Occipital lobe (tissue), 2 donors: ENCODE measurements around the gene TXNIP. TPM values are rescaled to one million over a fixed set of nuclear protein-coding genes. Genes with fewer than 3 reads are reported as not detected.

ENCODE experiments used
- DNase-seq: peaks from one replicate; lab custom pipeline; 2025; lab: John Stamatoyannopoulos, UW
- total RNA-seq: library from RNA; depleted of rRNA; stranded (reverse); fragments of >200 nt; gene quantifications from one replicate; pipeline ENCODE4 v1.2.3, GENCODE V29; 2014

Gene TXNIP
- total RNA-seq, 1 donor from 2014 or later = 317 TPM

- DNase-seq = peak; percentile 98
Measured at GRCh38 chr1:145964328-145965118, 31.9 kb downstream of the TXNIP start, which contains the start of the genes ANKRD34A and POLR3GL. Gene ANKRD34A (minus strand): TSS chr1:145964575. CDS start chr1:145961759, 2,816 bp downstream. Gene POLR3GL (plus strand): TSS chr1:145964690. CDS start chr1:145974866, 10,176 bp downstream.

GRCh38 chr1:145963265-145964019 lies 32.9 kb downstream of the TXNIP start:
- DNase-seq = no peak

DNA sequence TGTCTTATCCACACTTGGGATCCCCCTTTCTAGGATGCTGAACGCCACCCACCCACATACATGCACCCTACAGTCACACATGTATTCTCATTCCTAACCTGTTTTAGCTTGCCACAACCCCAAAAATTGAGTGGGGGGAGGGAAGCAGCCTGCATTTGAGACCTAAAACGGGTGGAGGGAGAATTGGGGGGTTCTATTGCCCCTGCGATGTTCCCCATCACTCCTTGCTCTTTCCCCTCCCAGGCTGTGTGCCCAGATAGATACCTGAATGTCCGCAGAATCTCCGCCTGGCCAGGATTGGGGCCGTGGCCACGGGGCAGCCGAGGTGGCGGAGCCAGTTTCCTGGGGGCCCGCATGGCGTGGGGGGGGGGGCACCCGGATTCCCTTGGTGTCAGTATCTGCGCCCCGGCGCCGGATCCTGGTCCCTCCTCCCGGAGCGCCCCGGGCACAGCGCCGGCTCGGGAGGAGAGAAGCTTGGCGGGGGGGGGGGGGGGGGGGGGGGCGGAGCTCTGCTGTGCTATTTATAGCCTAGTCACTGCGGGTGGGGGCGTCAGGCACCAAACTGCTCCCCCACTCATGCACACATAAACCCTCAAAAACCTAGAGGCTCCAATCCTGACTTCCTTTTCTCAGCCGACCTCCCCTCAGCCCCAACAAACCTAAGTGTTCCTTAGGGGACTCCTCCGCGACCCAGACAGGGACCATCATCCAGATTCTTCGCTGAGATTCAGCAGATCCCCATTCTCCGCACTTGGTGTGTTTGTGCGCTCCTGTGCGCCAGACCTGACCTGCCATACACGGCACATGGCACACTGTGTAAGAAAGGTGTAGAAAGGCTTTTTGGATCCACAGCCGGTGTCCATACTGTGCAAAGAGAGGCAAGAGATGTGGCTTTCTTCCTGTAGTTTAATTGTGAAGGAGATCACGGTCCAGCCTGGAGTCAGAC lies 33.9 kb downstream of the TXNIP start:
- DNase-seq = peak; percentile 76

- peak; percentile 64 for DNase-seq
Measured at GRCh38 chr1:145961425-145962156, 34.8 kb downstream of the TXNIP start.

- DNase-seq = no peak
Measured at GRCh38 chr1:145961109-145961424, 35.3 kb downstream of the TXNIP start.

- peak; percentile 46 for DNase-seq
Measured at GRCh38 chr1:145960468-145961108, 35.8 kb downstream of the TXNIP start.

DNA sequence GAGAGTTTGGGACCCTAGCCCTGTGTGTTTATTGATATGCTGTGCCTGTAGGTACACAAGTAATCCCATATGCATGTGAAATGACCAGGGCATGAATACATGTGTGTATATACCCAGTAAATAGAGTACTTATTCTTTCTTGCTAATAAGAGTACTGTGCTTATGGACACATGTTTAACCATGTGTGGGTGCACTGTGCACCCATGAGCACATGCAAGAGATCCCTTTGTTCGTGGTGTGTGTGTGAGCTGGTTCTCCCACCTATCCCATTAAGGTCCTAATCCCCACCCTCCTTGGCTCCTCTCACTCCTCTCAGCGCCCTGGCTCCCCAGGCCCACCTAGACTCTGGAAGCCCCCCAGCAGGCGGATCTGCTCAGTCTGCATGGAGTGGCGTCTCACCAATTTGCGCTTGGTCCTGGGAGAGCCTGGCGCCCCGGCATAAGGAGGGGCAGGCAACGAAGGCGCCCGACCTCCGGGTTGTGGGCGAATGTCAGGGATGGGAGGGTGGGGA lies 36.4 kb downstream of the TXNIP start:
- no peak for DNase-seq

DNA sequence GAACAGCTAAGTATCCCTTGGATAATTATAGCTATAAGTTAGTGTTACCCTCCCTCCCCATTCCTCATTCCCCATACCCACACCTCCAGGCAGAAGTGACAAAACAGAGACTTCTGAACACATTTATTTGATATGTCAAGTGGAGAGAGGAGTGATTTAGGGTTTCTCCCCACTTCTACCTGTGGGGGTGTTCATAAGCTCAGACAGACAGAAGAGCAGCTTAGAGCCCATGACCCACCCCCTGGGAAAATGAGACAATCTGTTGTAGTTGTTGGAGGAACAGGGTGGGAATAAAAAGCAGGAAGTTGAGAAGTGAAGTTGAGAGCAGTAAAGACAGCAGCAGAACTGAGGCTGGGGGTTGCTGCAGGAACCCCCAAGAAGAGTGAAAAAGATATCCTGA lies 37.0 kb downstream of the TXNIP start:
- no peak for DNase-seq

DNA sequence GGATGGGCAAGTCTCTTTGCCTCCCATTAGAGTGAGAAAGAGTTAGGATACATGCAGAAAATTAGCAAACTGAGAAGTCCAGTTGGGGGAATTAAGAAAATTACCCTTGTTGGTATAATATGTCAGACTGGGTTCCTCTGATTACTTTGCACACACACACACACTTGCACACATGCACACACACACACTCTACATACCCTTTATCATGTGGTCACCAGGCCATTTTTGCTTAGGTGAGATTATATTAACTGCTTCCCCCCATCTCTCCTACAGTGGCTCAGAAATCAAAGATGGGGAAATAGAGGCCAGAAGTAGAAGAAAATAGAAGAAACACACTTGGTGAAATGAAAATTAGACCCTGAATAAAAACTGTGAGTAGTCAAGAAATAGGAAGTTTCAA lies 37.6 kb downstream of the TXNIP start:
- no peak for DNase-seq

GRCh38 chr1:145957443-145958319 lies 38.7 kb downstream of the TXNIP start, which contains the start of gene LIX1L:
Gene LIX1L (minus strand): TSS chr1:145958017. CDS start chr1:145957927, 90 bp downstream.
- DNase-seq = peak; percentile 95

DNA sequence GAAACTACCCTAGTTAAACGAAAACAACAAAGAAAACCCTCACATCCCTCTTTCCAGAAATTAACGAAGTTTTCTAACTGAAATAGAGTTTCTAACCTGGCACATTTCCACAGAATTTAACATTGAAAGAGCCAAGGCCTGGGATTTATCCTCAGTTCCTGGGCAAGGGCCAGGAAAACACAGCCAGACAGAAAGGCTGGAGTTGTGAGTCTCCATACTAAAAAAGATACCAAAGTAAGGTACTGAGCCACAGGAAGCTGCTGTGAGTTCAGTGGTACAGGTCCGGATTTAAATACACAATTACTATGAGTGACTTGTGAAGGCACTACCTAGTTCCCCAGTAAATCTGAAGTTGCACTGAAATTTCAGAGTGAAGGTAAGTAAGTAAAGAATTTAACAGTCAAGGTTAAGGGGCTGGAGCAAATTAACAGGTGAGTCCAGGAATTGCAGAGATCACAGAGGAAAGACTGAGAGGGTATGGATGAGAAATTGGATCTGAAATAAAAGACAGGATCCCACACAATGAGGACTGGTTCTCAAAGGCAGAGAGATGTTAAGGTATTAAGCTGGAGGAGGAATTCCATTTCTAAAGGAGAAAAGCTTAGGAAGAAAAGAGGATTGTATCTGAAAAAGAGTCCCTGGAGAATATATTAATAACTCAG lies 39.5 kb downstream of the TXNIP start:
- DNase-seq = no peak

DNA sequence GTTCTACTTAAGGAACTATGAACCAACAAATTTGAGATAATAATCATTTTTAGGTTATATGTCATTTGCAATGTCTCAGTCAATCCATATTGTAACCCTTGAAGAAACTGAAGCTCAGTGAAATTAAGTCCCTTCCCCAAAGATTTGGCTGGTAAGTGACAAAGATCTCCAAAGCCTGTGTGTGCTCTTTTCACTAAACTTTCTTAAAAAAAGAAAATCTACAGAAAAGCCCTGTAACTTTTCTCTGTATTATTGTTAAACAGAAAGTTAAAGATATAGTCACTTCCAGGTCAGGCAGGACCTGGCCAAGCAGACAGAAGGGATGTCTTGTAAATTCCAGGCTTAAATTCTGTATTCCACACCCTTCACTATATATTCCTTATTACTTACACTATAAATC lies 40.0 kb downstream of the TXNIP start:
- DNase-seq = no peak

DNA sequence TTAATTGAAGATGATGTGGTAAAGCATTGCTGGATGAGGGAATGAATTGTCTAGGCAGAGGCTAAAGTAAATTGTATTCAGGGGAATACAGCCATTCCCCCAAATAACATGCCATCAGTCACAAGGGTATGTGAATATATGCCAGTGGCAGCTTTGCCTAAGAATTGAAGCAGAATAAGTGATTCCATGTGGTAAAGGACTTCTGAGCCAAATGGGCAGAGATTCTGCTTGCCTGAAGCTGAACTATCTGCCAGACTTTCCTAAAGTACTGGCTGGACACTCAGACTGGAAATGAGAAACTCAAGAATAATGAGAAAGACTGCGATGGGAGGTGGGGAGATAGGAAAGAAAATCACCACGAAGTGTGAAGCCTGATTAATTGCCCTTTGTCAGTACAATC lies 40.9 kb downstream of the TXNIP start:
- no peak for DNase-seq

- DNase-seq = no peak
Measured at GRCh38 chr1:145953861-145954260, 42.5 kb downstream of the TXNIP start.

DNA sequence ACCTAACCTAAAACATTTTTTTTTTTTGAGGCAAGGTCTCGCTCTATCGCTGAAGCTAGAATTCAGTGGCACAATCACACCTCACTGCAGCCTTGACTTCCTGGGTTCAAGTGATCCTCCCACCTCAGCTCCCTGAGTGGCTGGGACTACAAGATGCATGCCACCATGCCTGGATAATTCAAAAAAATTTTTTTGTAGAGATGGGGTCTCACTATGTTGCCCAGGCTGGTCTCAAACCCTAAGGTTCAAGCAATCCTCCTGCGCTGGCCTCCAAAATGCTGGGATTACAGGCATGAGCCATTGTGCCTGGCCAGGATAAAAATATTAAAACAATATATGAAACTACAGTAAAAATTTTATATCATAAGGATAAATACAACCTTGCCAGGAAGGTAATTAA lies 43.5 kb downstream of the TXNIP start:
- DNase-seq = no peak

DNA sequence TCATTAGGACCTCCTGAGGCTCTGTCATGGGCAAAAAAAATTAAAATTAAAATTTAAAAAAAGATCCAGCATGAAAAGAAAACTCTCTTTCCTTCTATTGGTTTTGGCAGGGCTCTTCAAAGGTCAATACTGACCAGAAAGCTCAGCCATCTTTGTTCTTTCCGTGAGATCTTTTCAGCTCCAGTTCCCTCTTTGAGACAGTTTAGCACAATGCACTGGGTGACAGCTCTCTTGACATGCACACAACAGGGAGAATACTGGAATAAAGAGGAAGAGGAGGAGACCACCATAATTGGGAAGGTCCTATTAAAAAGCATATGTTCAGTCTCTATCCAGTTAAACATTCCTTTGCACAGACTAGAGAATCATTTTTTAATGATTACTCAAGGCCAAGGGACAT lies 44.9 kb downstream of the TXNIP start:
- DNase-seq = no peak

GRCh38 chr1:145949219-145949618 lies 47.2 kb downstream of the TXNIP start:
- no peak for DNase-seq

- DNase-seq = no peak
Measured at GRCh38 chr1:145947551-145947950, 48.8 kb downstream of the TXNIP start.
